Inferior parietal cortex (tissue), 1 donor: ENCODE results near the gene SIPA1.
A peak's percentile ranks its signal among the peaks of the same experiment; 100 is the strongest.

Source experiments
- DNase-seq: peaks from one replicate; pipeline ENCODE4 v3.0.0-alpha.2; 2016; ENCODE audit errors: extremely low spot score

The SIPA1 gene

DNA sequence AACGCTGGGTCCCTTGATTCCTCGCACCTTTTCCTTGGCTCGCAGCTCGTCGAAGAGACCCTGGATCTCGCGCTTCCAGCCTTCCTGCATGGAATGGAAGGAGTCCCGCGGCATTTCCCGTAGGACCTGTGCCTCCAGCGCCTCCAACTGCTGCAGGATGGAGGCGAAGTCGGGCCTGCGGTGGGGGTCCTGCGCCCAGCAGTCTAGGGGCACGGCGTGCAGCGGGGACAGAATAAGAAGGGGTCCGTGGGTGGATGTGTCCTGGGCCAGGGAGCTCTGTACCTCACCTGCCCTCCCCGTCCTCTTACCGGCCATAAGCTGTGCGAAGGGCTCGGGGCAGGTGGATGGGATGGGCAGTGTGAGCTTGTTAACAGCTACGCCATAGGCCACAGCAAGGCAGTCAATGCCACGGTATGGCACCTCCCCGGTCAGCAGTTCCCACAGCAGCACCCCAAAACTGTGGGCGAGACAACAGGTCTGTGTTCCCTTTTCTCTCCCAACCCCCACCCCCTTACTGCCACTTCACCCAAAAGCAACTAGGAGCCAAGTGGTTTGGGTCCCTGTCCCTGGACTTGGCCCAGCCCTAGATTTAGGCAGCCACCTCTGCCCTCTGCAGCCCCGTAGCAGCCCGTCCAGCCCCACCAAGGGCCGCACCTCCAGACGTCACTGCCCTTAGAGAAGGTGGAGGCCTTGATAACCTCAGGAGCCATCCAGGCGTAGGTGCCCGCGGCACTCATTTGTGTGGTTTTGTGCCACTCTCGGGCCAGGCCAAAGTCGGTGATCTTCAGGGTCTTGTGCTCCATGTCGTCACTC lies 30.1 kb upstream of the SIPA1 start:
- DNase-seq = no peak

DNA sequence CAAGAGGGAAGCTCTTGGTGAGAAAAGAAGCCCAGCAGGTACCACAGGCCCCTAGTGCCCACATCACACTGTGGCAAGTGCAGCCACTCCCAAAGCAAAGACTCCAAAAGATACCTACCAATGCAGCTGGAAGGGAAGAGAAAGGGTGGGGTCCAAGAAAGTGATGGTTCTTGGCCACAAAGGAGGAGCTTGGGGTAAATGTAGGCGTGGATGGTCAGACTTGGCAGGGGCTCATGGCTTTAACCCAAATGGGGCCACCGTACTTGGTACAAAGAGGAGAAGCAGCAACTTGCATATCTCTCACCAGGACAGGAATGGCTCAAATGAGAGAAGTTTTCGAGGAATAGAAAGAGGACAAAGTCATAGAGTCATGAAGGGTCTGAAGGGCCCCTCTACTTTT lies 28.7 kb upstream of the SIPA1 start:
- no peak for DNase-seq

GRCh38 chr11:65609665-65610064 lies 28.2 kb upstream of the SIPA1 start:
- no peak for DNase-seq

- DNase-seq = no peak
These were observed 27.5 kb upstream of the SIPA1 start for GRCh38 chr11:65610404-65610803.

GRCh38 chr11:65611028-65611757 lies 26.7 kb upstream of the SIPA1 start:
- DNase-seq = peak; percentile 62

- no peak for DNase-seq
These were observed 25.9 kb upstream of the SIPA1 start for GRCh38 chr11:65611758-65612603.

- no peak for DNase-seq
These were observed 25.2 kb upstream of the SIPA1 start for GRCh38 chr11:65612691-65613090.

DNA sequence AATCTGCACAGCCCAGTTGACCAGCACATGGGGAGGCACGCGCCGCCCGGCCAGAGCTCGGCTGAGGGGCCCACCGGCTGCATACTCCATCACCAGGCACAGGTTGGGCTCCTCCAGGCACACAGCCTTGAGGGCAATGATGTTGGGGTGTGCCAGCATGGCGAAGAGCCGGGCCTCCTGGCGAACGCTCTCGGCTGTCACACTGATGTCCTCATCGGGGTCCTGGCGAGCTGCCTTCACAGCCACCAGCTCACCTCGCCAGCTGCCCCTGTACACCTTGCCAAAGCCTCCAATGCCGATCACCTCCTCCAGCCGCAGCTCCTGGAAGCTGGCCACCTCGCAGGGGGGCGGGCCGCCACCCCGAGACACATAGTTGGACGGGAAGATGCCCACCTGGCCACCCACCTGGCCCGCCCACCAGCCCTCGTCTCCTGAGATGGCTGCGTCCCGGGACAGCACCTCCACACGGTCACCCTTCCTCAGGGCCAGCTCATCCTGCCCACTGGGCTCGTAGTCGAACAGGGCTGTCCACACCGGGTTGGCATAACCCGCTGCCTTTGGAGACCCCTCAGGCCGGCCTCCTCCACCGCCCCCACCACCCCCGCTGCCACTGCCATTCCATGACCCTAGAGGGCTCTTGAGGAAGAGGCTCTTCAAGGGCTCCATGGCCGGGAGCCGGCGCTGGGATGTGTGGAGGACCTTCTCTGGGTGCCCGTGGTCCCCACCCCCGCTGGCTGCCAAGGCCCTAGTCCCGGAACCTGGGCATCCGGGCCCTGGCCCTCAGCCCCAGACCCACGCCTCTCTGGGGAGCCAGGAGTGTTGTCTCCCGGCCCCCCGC lies 24.6 kb upstream of the SIPA1 start:
- DNase-seq = no peak

- peak; percentile 100 for DNase-seq
These were observed 22.5 kb upstream of the SIPA1 start, which contains the start of gene PCNX3 for GRCh38 chr11:65615229-65615949. Gene PCNX3 (plus strand): TSS chr11:65615776. CDS start chr11:65616312, 536 bp downstream.

DNA sequence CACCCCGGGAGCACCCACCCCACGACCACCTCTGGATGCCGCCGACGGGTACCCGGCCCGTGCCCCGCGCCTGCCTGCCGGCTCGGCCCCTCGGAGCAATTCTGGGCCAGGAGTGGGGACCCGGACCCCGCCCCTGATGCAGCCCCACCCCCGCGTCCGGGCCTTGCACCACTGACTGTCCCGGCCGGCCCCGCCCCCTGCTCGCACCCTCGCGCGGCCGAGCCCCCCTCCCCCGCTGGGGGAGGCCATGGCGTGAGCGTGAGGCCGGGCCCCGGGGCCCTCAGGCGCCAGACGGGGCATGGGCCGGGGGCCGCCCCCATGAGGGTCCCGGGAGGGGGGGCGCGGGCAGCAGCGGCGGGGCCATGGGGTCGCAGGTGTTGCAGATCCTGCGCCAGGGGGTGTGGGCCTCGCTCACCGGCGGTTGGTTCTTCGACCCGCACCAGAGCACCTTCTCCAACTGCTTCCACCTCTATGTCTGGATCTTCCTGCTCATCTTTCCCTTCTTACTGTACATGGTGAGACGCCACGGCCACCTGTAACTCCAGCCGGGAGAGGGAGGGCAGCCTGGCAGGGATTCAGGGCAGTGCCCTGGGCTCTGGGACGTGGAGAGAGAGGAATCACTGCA lies 21.8 kb upstream of the SIPA1 start:
- DNase-seq = no peak

- no peak for DNase-seq
These were observed 21.3 kb upstream of the SIPA1 start for GRCh38 chr11:65616575-65617001.

GRCh38 chr11:65617136-65617850 lies 20.6 kb upstream of the SIPA1 start:
- DNase-seq = no peak

DNA sequence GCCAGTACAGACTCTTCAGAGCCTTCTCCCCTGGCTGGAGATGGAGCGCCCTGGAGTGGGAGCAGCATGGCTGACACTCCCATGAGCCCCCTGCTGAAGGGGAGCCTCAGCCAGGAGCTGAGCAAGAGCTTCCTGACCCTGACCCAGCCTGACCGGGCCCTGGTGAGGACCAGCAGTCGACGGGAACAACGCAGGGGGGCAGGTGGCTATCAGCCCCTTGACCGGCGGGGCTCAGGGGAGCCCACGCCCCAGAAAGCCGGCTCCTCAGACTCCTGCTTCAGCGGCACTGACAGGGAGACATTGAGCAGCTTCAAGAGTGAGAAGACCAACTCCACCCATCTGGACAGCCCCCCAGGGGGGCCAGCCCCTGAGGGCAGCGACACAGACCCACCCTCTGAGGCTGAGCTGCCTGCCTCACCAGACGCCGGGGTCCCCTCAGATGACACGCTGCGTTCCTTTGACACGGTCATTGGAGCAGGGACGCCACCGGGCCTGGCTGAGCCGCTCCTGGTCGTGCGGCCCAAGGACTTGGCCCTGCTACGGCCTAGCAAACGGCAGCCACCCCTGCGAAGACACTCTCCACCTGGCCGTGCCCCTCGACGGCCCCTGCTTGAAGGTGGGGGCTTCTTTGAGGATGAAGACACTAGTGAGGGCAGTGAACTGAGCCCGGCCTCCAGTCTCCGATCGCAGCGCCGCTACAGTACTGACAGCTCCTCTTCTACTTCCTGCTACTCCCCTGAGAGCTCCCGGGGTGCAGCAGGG lies 19.7 kb upstream of the SIPA1 start:
- no peak for DNase-seq

- DNase-seq = no peak
These were observed 19.1 kb upstream of the SIPA1 start for GRCh38 chr11:65618763-65619162.

GRCh38 chr11:65619281-65619928 lies 18.5 kb upstream of the SIPA1 start:
- DNase-seq = no peak

GRCh38 chr11:65620666-65621065 lies 17.2 kb upstream of the SIPA1 start:
- no peak for DNase-seq

DNA sequence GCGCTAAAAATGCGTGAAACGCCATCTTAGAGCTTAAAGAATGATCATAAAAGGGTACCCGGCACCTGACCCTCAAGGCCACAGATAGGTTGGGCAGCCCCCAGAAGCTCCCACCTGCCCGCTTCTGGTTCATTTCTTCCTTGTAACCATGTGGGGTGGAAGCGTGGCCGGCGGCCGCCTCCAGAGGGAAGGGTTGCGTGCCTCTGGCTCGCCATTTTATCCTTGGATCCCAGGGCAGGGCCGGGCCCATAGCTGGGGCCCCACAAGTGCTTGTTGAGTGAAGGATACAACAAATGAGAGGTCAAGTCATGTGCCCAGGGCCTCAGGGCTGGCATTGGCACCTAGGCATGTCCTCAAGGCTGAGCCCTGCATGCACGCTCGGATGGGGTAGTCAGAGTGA lies 16.4 kb upstream of the SIPA1 start:
- no peak for DNase-seq

- no peak for DNase-seq
These were observed 15.9 kb upstream of the SIPA1 start for GRCh38 chr11:65622011-65622410.
